ENCODE data around the gene KRT28. TPM values are rescaled to one million over a fixed set of nuclear protein-coding genes. Genes with fewer than 3 reads are reported as not detected.

The KRT28 gene
- total and polyA plus RNA-seq, 2 experiments from 2014 or later, result not detected

DNA sequence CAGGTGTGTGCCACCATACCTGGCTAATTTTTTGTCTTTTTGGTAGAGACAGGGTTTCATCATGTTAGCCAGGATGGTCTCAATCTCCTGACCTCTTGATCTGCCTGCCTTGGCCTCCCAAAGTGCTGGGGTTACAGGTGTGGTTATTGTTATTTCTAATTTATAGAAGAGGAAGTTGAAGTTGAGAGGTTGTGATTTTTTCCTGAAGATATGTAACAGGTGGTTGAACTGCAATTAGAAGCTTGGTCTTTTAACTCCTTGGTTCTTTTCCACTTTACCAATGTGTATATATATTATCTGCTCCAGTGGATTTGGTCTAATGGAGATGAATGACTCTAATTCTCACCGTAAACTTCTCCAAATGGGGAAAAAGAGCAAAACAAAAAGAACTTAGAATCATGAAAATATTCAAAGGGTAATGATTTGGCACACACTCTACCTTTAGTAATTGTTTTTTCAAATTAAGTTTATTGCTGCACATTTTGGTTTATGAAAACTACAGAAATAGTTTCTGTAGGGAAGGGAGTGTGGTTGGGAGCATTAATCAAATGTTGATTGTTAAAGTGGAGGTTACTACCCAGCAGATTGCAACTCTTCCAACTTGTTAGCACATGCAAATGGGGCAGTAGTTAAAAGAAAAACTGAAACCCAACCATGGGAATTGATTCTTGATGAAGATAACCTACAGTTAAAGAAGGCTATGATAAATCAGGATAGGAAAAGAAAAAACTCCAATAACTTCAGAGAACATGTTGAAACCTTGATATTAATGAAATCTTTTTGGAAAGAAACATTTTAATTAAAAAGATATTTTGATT is 24.5 kb upstream of the KRT28 start:
- H3K79me2 ChIP-seq (replicated peaks; ENCODE audit: insufficient read depth), result no peaks in the 10 kb centered on the region
- TF ChIP-seq, protein P1, sequence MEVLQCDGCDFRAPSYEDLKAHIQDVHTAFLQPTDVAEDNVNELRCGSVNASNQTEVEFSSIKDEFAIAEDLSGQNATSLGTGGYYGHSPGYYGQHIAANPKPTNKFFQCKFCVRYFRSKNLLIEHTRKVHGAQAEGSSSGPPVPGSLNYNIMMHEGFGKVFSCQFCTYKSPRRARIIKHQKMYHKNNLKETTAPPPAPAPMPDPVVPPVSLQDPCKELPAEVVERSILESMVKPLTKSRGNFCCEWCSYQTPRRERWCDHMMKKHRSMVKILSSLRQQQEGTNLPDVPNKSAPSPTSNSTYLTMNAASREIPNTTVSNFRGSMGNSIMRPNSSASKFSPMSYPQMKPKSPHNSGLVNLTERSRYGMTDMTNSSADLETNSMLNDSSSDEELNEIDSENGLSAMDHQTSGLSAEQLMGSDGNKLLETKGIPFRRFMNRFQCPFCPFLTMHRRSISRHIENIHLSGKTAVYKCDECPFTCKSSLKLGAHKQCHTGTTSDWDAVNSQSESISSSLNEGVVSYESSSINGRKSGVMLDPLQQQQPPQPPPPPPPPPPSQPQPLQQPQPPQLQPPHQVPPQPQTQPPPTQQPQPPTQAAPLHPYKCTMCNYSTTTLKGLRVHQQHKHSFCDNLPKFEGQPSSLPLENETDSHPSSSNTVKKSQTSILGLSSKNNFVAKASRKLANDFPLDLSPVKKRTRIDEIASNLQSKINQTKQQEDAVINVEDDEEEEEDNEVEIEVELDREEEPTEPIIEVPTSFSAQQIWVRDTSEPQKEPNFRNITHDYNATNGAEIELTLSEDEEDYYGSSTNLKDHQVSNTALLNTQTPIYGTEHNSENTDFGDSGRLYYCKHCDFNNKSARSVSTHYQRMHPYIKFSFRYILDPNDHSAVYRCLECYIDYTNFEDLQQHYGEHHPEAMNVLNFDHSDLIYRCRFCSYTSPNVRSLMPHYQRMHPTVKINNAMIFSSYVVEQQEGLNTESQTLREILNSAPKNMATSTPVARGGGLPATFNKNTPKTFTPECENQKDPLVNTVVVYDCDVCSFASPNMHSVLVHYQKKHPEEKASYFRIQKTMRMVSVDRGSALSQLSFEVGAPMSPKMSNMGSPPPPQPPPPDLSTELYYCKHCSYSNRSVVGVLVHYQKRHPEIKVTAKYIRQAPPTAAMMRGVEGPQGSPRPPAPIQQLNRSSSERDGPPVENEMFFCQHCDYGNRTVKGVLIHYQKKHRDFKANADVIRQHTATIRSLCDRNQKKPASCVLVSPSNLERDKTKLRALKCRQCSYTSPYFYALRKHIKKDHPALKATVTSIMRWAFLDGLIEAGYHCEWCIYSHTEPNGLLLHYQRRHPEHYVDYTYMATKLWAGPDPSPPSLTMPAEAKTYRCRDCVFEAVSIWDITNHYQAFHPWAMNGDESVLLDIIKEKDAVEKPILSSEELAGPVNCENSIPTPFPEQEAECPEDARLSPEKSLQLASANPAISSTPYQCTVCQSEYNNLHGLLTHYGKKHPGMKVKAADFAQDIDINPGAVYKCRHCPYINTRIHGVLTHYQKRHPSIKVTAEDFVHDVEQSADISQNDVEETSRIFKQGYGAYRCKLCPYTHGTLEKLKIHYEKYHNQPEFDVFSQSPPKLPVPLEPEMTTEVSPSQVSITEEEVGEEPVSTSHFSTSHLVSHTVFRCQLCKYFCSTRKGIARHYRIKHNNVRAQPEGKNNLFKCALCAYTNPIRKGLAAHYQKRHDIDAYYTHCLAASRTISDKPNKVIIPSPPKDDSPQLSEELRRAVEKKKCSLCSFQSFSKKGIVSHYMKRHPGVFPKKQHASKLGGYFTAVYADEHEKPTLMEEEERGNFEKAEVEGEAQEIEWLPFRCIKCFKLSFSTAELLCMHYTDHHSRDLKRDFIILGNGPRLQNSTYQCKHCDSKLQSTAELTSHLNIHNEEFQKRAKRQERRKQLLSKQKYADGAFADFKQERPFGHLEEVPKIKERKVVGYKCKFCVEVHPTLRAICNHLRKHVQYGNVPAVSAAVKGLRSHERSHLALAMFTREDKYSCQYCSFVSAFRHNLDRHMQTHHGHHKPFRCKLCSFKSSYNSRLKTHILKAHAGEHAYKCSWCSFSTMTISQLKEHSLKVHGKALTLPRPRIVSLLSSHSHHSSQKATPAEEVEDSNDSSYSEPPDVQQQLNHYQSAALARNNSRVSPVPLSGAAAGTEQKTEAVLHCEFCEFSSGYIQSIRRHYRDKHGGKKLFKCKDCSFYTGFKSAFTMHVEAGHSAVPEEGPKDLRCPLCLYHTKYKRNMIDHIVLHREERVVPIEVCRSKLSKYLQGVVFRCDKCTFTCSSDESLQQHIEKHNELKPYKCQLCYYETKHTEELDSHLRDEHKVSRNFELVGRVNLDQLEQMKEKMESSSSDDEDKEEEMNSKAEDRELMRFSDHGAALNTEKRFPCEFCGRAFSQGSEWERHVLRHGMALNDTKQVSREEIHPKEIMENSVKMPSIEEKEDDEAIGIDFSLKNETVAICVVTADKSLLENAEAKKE (CRISPR knock-in tag; IDR thresholded peaks at IDR 0.05), result no peak
- TF ChIP-seq, protein P2, sequence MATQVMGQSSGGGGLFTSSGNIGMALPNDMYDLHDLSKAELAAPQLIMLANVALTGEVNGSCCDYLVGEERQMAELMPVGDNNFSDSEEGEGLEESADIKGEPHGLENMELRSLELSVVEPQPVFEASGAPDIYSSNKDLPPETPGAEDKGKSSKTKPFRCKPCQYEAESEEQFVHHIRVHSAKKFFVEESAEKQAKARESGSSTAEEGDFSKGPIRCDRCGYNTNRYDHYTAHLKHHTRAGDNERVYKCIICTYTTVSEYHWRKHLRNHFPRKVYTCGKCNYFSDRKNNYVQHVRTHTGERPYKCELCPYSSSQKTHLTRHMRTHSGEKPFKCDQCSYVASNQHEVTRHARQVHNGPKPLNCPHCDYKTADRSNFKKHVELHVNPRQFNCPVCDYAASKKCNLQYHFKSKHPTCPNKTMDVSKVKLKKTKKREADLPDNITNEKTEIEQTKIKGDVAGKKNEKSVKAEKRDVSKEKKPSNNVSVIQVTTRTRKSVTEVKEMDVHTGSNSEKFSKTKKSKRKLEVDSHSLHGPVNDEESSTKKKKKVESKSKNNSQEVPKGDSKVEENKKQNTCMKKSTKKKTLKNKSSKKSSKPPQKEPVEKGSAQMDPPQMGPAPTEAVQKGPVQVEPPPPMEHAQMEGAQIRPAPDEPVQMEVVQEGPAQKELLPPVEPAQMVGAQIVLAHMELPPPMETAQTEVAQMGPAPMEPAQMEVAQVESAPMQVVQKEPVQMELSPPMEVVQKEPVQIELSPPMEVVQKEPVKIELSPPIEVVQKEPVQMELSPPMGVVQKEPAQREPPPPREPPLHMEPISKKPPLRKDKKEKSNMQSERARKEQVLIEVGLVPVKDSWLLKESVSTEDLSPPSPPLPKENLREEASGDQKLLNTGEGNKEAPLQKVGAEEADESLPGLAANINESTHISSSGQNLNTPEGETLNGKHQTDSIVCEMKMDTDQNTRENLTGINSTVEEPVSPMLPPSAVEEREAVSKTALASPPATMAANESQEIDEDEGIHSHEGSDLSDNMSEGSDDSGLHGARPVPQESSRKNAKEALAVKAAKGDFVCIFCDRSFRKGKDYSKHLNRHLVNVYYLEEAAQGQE (IDR thresholded peaks at IDR 0.05; ENCODE audit: unreplicated experiment), result no peak
- TF ChIP-seq NANOG (IDR thresholded peaks at IDR 0.05; ENCODE audit: borderline replicate concordance), result no peak
- no peak for TF ChIP-seq JUNB (IDR thresholded peaks at IDR 0.05; ENCODE audit: unreplicated experiment)
- TF ChIP-seq EZH2phosphoT487 (IDR thresholded peaks at IDR 0.05; ENCODE audit: unreplicated experiment), result no peak
- TF ChIP-seq, protein P3, sequence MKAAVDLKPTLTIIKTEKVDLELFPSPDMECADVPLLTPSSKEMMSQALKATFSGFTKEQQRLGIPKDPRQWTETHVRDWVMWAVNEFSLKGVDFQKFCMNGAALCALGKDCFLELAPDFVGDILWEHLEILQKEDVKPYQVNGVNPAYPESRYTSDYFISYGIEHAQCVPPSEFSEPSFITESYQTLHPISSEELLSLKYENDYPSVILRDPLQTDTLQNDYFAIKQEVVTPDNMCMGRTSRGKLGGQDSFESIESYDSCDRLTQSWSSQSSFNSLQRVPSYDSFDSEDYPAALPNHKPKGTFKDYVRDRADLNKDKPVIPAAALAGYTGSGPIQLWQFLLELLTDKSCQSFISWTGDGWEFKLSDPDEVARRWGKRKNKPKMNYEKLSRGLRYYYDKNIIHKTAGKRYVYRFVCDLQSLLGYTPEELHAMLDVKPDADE (IDR thresholded peaks at IDR 0.05), result no peak
- no peak for TF ChIP-seq CREB1 (CRISPR knock-in tag; IDR thresholded peaks at IDR 0.05; ENCODE audit: low read depth)
- no peaks in the 10 kb centered on the region for H3K36me3 Mint-ChIP-seq (ENCODE audit: low read depth)
- H3K4me3 Mint-ChIP-seq, result no peak overlapping the region
- peaks cover 2% of the 10 kb centered on the region; the same call in 1 of the 2 replicates for H3K9me2 ChIP-seq (ENCODE audit: insufficient read depth)
- H3K9me3 Mint-ChIP-seq, result no peaks in the 10 kb centered on the region
- peaks cover 5% of the 10 kb centered on the region; the same call in 1 of the 2 replicates for H3K4me1 ChIP-seq (ENCODE audit: insufficient read depth)
- no peak for ATAC-seq
- H3K27me3 Mint-ChIP-seq (ENCODE audit: insufficient read depth, low read depth, poor library complexity), result peaks cover 2% of the 10 kb centered on the region
- no peak overlapping the region for H3K27ac Mint-ChIP-seq
- no peak for DNase-seq (ENCODE audit: low spot score)
- H3F3A ChIP-seq (replicated peaks; ENCODE audit: low read depth), result peaks cover 5% of the 10 kb centered on the region; the same call in 1 of the 2 replicates
- H2AFZ ChIP-seq, result no peak overlapping the region
- H3K36me3 ChIP-seq (ENCODE audit: insufficient read depth), result no peaks in the 10 kb centered on the region
- no peak overlapping the region for H3K4me2 ChIP-seq
- H3K4me1 Mint-ChIP-seq, result 0 out of 3 replicates have a peak, but pooled peaks cover 2% of the 10 kb centered on the region
- H3K27me3 ChIP-seq (ENCODE audit: insufficient read depth), result peaks cover 39% of the 10 kb centered on the region
- no peak overlapping the region for H3K27ac ChIP-seq (ENCODE audit: low read depth)
- H3K4me3 ChIP-seq, result no peak overlapping the region
- H4K20me1 ChIP-seq (replicated peaks; ENCODE audit: insufficient read depth), result peaks cover 2% of the 10 kb centered on the region; the same call in 1 of the 2 replicates

Data from GM23338 (cell line).